ENCODE measurements around the gene DSC1. TPM values are rescaled to one million over a fixed set of nuclear protein-coding genes. Genes with fewer than 3 reads are reported as not detected.

DSC1 gene
- total RNA-seq, 1 donor from 2014 or later: 7.5 TPM

DNA sequence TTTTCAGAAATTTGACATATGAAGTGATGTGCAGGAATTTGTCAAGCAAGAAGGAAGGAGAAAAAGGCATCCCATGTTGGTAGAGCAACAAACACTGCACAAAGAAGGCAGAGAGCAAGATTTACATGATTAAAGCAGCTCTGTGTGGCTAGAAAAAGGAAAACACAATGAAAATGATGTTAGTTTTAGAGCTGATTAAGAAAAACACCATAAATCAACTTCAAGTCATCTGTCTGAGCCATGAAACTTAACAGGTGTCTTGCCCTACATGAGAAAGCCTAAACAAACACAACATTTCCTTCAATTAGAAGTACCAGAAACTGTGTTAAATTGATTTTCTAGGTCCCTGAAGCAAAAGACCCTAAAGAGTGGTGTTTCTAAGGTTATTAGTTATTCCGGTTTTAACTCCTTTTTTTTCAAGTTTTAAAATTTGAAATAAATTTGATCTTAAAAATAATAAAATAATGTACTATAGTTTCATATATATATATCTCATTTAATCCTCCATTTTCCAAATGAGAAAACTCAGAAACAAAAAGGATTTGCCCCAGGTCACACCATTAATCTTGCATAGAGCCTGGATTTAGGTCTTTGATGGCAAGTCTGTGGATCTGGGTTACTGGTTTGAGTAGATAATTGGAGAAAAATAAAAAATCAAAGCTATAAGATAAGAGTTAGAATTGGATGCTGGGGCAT lies 8.6 kb upstream of the DSC1 start:
- H3K4me3 ChIP-seq: no peak overlapping the region
- DNase-seq: no peak
- no peaks in the 10 kb centered on the region for H3K36me3 ChIP-seq
- no peak overlapping the region for H3K27ac ChIP-seq (replicated peaks)
- H3K9me3 ChIP-seq (replicated peaks): no peaks in the 10 kb centered on the region
- no peaks in the 10 kb centered on the region for H3K4me1 ChIP-seq
- TF ChIP-seq, protein P1, sequence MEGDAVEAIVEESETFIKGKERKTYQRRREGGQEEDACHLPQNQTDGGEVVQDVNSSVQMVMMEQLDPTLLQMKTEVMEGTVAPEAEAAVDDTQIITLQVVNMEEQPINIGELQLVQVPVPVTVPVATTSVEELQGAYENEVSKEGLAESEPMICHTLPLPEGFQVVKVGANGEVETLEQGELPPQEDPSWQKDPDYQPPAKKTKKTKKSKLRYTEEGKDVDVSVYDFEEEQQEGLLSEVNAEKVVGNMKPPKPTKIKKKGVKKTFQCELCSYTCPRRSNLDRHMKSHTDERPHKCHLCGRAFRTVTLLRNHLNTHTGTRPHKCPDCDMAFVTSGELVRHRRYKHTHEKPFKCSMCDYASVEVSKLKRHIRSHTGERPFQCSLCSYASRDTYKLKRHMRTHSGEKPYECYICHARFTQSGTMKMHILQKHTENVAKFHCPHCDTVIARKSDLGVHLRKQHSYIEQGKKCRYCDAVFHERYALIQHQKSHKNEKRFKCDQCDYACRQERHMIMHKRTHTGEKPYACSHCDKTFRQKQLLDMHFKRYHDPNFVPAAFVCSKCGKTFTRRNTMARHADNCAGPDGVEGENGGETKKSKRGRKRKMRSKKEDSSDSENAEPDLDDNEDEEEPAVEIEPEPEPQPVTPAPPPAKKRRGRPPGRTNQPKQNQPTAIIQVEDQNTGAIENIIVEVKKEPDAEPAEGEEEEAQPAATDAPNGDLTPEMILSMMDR (IDR thresholded peaks at IDR 0.05; ENCODE audit: borderline replicate concordance): no peak
- intact Hi-C loops (cut with micrococcal nuclease): no loop called here
- no peaks in the 10 kb centered on the region for H3K27me3 ChIP-seq (ENCODE audit: low read depth)

DNA sequence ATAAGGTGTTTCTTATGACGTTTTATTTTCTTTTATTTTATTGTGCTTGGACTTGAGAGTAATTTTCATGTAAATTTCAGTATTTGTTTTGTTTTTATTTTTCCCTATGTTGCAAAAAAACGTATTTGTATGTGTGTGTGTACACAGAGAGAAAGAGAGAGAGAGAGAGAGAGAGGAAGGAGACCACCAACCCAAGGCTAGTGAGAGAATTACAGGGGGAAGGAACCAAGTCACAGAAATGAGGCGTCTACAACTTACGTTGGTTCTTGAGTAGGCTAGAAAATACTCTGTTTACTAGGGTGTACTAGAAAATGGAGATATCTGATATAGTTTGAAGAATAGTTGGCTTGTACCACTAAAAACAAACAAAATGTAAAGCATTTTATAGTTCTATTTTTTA lies 7.7 kb upstream of the DSC1 start:
- no peaks in the 10 kb centered on the region for H3K36me3 ChIP-seq
- intact Hi-C loops (cut with micrococcal nuclease): no loop called here
- no peaks in the 10 kb centered on the region for H3K9me3 ChIP-seq (replicated peaks)
- no peak overlapping the region for H3K4me3 ChIP-seq
- DNase-seq: no peak
- no peak overlapping the region for H3K27ac ChIP-seq (replicated peaks)
- TF ChIP-seq, protein P1 (IDR thresholded peaks at IDR 0.05; ENCODE audit: borderline replicate concordance): no peak
- H3K4me1 ChIP-seq: no peaks in the 10 kb centered on the region
- H3K27me3 ChIP-seq (ENCODE audit: low read depth): no peaks in the 10 kb centered on the region

DNA sequence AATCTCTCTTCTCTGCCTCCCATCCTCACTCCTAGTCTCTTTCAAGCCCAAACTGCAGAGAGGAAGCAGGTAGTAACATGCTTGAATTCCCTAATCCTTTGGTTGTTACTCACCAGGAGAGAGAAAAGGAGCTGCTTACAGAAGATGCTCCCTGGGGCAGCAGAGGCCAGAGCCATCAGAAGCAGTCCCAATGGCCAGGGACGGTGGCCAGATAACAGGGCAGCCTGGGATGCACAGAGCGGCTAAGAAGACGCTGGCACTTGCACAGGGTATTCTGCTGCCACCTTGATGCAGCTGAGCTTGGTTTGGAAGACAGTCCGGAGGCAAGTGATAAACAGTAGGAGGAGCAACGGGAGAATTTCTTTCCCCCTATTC lies 250 bp downstream of the DSC1 start:
- intact Hi-C loops (cut with micrococcal nuclease): no loop called here
- H3K4me3 ChIP-seq: no peak overlapping the region
- TF ChIP-seq, protein P1 (IDR thresholded peaks at IDR 0.05; ENCODE audit: borderline replicate concordance): no peak
- H3K36me3 ChIP-seq: no peaks in the 10 kb centered on the region
- H3K9me3 ChIP-seq (replicated peaks): no peaks in the 10 kb centered on the region
- no peak for DNase-seq
- no peaks in the 10 kb centered on the region for H3K27me3 ChIP-seq (ENCODE audit: low read depth)
- no peak overlapping the region for H3K27ac ChIP-seq (replicated peaks)
- H3K4me1 ChIP-seq: peaks cover 13% of the 10 kb centered on the region

DNA sequence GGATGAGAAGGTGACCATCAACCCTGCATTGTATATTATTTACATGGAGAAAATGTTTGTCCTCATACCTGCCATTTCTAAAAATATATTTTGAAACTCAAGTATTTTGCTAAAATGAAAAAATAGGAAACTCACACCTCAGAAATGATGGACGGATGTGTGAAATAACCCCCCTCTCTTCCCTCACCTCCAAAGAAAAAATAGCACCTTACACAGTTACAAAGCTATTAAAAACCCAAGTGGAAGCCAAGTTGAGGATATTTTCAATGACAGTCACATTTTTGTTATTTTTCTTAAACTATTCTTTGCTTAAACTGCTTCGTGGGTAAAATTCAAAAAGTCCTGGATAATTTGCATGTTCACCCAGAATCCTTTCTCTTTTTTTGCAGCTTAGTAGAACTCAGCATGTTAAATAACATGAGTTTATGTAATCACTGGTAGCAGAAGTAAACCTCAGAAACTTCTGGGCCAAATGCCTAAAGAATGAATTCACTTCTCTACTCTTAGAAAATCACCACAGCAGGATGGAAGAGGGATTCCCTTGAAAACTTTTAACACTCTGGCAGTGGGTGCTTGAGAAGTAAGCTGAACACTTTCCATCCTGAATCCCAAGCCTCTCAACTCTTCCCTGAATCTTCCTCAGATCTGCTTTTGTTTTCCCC lies 768 bp downstream of the DSC1 start:
- H3K9me3 ChIP-seq (replicated peaks): no peaks in the 10 kb centered on the region
- no peak overlapping the region for H3K27ac ChIP-seq (replicated peaks)
- peaks cover 13% of the 10 kb centered on the region for H3K4me1 ChIP-seq
- H3K4me3 ChIP-seq: no peak overlapping the region
- TF ChIP-seq, protein P1 (IDR thresholded peaks at IDR 0.05; ENCODE audit: borderline replicate concordance): no peak
- H3K36me3 ChIP-seq: no peaks in the 10 kb centered on the region
- intact Hi-C loops (cut with micrococcal nuclease): no loop called here
- H3K27me3 ChIP-seq (ENCODE audit: low read depth): no peaks in the 10 kb centered on the region
- DNase-seq: no peak

DNA sequence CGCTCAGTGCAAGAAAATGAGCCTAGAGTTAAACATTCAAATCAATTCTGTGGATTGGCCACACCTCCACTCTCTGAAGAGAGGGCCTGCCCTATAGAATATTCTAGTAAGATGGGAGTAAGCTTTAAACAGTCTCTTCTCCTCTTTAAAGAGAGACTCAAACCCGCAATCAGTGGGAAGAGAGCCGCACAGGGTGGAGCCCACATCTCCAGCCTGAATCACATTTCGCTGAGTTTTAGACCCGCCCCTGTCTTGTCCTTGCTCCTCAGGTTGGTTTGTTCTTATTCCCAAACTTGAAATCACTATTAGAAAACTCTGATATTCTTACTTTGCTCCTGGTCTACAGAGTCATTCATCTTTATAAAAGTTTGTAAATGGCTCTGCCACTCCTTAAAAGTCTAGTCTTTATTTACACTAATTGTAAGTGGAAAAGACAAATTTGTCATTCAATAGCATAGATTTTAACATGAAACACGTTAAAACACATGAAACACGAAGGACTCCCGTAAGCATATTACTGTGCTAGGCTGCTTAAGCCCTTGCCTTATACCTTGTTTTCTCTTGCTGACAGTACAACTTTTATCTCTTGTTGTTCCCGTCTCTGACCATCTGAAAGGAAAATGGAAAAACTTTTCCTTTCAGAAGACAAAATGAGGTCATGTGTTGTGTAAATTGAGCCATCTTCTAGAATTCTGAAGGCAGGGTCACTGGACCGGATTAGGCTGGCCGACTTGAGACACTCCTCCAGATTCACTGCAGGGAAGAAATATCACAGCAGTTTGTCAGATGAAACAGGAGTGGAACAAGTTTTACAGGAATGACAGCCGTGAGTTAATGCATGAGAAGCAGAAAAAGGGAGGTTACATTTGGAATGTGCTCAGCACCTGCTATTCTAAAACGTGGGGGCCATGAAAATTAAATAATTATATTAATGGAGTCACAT lies 5.6 kb downstream of the DSC1 start:
- Histone ChIP-seq H3K4me3 (no peak overlapping the region), H3K27ac (replicated peaks) (no peak overlapping the region), H3K4me1 (peaks cover 8% of the 10 kb centered on the region), H3K9me3 (replicated peaks) (no peaks in the 10 kb centered on the region), H3K36me3 (no peaks in the 10 kb centered on the region), H3K27me3 (ENCODE audit: low read depth) (no peaks in the 10 kb centered on the region)
- intact Hi-C loops (cut with micrococcal nuclease): no loop called here
- no peak for DNase-seq
- TF ChIP-seq, protein P1 (IDR thresholded peaks at IDR 0.05; ENCODE audit: borderline replicate concordance): no peak

Data from left ventricle myocardium inferior (tissue), 1 donor.